Stomach smooth muscle (tissue), 2 donors: ENCODE results near the gene IPO5.
"Not testable (repeated sequence)": the region's sequence is repeated elsewhere in the genome, so short reads cannot be mapped to it uniquely, and the experiment has no call there.

Source experiments
- H3K27ac ChIP-seq: one replicate; pipeline ENCODE4 v1.7.0; 2013; ENCODE audit warnings: mild to moderate bottlenecking, low read length, inconsistent platforms
- H3K27me3 ChIP-seq, 2 donors: one replicate each; pipeline ENCODE4 v1.7.0; 2013; ENCODE audit warnings: low read length in 2 of 2; ENCODE audit not compliant: insufficient read depth in 2 of 2, control insufficient read depth in 1 of 2
- H3K36me3 ChIP-seq, 2 donors: one replicate each; pipeline ENCODE4 v1.7.0; 2013; ENCODE audit warnings: low read length in 2 of 2; ENCODE audit not compliant: control insufficient read depth in 2 of 2, insufficient read depth in 2 of 2
- H3K4me1 ChIP-seq: one replicate; pipeline ENCODE4 v1.7.0; 2013; ENCODE audit warnings: low read length; ENCODE audit not compliant: control insufficient read depth, insufficient read depth
- H3K4me3 ChIP-seq, 2 donors: one replicate each; pipeline ENCODE4 v1.7.0; 2013; ENCODE audit warnings: low read length in 2 of 2
- H3K9ac ChIP-seq, 2 donors: one replicate each; pipeline ENCODE4 v1.7.0; 2013; ENCODE audit warnings: low read length in 2 of 2, mild to moderate bottlenecking in 1 of 2
- H3K9me3 ChIP-seq, 2 donors: one replicate each; pipeline ENCODE4 v1.7.0; 2013; ENCODE audit warnings: low read length in 2 of 2; ENCODE audit not compliant: control insufficient read depth in 2 of 2
- donor health status: healthy.
- donor health status: Pancreatic carcinoma.

Gene IPO5

DNA sequence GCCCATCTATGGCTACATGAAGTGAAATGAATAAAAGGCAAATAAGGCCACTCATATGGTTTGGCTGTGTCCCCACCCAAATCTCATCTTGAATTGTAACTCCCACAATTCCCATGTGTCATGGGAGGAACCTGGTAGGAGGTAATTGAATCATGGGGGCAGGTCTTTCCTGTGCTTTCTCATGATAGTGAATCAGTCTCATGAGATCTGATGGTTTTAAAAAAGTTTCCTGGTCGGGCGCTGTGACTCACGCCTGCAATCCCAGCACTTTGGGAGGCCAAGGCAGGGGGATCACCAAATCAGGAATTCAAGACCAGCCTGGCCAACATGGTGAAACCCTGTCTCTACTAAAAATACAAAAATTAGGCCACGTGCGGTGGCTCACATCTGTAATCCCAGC lies 4.2 kb upstream of the IPO5 start:
- not testable (repeated sequence) for H3K9ac ChIP-seq, H3K9me3 ChIP-seq, H3K36me3 ChIP-seq, H3K4me1 ChIP-seq, H3K27me3 ChIP-seq, H3K4me3 ChIP-seq, H3K27ac ChIP-seq

DNA sequence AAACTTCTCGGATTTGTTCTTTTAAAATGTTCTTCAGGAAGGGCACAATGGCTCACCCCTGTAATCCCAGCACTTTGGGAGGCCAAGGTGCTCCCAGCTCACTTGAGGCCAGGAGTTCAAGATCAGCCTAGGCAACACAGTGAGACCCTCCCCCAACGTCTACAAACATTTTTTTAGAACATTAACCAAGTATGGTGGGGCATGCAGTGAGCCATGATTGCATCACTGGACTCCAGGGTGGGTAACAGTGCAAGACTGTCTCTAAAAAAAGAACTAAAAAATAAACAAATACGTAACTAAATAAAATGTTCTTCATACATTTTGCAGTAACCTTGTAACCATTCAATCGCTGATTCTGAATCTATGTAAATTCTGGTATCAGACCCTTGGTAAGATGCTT lies 2.1 kb upstream of the IPO5 start:
- H3K4me1 ChIP-seq, result no peaks in the 10 kb centered on the region
- no peaks in the 10 kb centered on the region for H3K9me3 ChIP-seq
- H3K9ac ChIP-seq, result no peak overlapping the region
- H3K4me3 ChIP-seq, result no peak overlapping the region
- no peaks in the 10 kb centered on the region for H3K36me3 ChIP-seq
- H3K27ac ChIP-seq, result no peak overlapping the region
- H3K27me3 ChIP-seq, result no peaks in the 10 kb centered on the region

- not testable (repeated sequence) for H3K36me3 ChIP-seq, H3K4me3 ChIP-seq, H3K4me1 ChIP-seq, H3K27ac ChIP-seq, H3K27me3 ChIP-seq, H3K9me3 ChIP-seq, H3K9ac ChIP-seq
Measured at GRCh38 chr13:97952831-97953230, 644 bp upstream of the IPO5 start.

GRCh38 chr13:97961340-97961739 lies 7.9 kb downstream of the IPO5 start:
- Histone ChIP-seq H3K36me3 (no peaks in the 10 kb centered on the region), H3K9me3 (no peaks in the 10 kb centered on the region), H3K9ac (no peak overlapping the region), H3K4me3 (no peak overlapping the region), H3K27me3 (no peaks in the 10 kb centered on the region), H3K4me1 (no peaks in the 10 kb centered on the region), H3K27ac (no peak overlapping the region)

- H3K9ac ChIP-seq, result no peak overlapping the region
- no peaks in the 10 kb centered on the region for H3K36me3 ChIP-seq
- H3K27me3 ChIP-seq, result no peaks in the 10 kb centered on the region
- no peak overlapping the region for H3K4me3 ChIP-seq
- H3K9me3 ChIP-seq, result no peaks in the 10 kb centered on the region
- H3K27ac ChIP-seq, result no peak overlapping the region
- H3K4me1 ChIP-seq, result no peaks in the 10 kb centered on the region
Measured at GRCh38 chr13:97962887-97963286, 9.4 kb downstream of the IPO5 start.

DNA sequence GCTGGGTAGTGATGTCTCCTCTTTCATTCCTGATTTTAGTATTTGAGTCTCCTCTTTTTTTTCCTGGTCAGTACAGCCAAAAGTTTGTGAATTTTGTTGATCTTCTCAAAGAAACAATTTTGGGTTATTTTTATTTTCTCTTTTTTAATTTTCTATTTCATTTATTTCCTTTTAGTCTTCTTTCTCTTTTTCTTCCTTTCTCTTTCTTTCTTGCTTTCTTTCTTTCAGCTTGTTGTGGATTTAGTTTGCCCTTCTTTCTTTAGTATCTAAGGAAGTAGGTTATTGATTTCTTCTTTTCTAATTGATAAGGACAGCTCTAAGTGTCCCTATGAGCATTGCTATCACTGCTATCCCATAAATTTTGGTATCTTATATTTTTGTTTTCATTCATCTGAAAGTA lies 13.8 kb downstream of the IPO5 start:
- no peaks in the 10 kb centered on the region for H3K27me3 ChIP-seq
- no peak overlapping the region for H3K27ac ChIP-seq
- no peaks in the 10 kb centered on the region for H3K9me3 ChIP-seq
- H3K36me3 ChIP-seq, result no peaks in the 10 kb centered on the region
- H3K9ac ChIP-seq, result no peak overlapping the region
- H3K4me1 ChIP-seq, result no peaks in the 10 kb centered on the region
- H3K4me3 ChIP-seq, result no peak overlapping the region

DNA sequence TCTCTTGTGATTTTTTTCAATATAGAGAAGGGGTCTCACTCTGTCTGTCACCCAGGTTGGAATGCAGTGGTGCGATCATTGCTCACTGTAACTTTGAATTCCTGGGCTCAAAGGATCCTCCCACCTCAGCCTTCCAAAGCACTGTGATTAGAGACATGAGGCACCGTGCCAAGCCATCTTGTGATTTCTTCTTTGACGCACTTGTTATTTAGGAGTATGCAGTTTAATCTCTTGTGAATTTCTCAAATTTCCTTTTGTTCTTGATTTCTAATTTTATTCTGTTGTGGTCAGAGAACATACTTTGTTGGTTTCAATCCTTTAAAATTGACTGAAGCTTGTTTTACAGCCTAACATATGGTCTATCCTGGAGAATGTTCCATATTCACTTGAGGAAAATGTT lies 14.5 kb downstream of the IPO5 start:
- H3K9ac ChIP-seq, result no peak overlapping the region
- no peaks in the 10 kb centered on the region for H3K9me3 ChIP-seq
- H3K27me3 ChIP-seq, result no peaks in the 10 kb centered on the region
- H3K4me3 ChIP-seq, result no peak overlapping the region
- H3K27ac ChIP-seq, result no peak overlapping the region
- H3K4me1 ChIP-seq, result no peaks in the 10 kb centered on the region
- H3K36me3 ChIP-seq, result no peaks in the 10 kb centered on the region

- Histone ChIP-seq H3K9ac (no peak overlapping the region), H3K4me1 (peaks cover 6% of the 10 kb centered on the region), H3K27ac (no peak overlapping the region), H3K36me3 (no peaks in the 10 kb centered on the region), H3K27me3 (no peaks in the 10 kb centered on the region), H3K4me3 (no peak overlapping the region), H3K9me3 (no peaks in the 10 kb centered on the region)
Measured at GRCh38 chr13:97971519-97971918, 18.0 kb downstream of the IPO5 start.

DNA sequence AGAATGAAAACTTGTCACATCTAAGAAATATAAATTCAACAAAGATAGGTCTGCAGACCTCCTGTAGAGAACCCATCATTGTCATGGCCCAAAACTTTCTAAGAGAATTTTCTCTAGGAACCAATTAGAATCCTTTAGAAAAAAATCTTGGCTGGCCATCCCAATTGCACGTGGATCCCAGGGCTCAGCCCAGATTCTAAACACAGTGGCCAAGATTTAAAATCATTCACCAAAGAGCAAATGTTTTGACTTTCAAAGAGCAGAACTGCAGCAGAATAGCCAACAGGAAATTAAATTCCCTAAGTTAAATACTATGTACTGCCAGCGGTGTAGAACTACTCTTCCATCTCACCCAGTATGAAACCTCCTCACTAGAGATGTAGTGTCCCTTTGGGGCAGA lies 21.3 kb downstream of the IPO5 start:
- H3K4me1 ChIP-seq, result peaks cover 11% of the 10 kb centered on the region
- no peaks in the 10 kb centered on the region for H3K9me3 ChIP-seq
- no peak overlapping the region for H3K4me3 ChIP-seq
- H3K36me3 ChIP-seq, result no peaks in the 10 kb centered on the region
- H3K9ac ChIP-seq, result no peak overlapping the region
- no peak overlapping the region for H3K27ac ChIP-seq
- no peaks in the 10 kb centered on the region for H3K27me3 ChIP-seq

DNA sequence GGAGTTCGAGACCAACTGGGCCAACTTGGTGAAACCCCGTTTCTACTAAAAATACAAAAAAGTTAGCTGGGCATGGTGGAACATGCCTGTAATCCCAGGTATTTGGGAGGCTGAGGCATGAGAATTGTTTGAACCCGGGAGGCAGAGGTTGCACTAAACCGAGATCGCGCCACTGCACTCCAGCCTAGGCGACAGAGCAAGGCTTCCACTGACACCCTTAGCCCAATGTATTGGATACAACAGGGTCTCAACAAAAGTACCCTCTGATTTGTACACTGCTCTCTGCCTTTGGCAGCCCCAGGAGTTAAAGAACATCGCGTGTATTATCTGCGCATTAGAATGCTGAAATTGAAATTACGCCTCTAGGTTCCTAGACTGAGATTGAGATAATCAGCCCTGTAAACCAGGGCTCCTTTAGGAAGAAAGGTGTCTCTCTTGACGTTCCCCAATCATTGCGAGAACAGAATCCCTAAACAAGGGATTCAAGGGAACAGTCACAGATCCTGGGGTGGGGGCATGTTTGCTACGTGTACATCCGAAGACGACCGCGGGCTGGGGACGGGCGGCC lies 21.9 kb downstream of the IPO5 start:
- Histone ChIP-seq H3K27me3 (no peaks in the 10 kb centered on the region), H3K9ac (peak overlapping the region; percentile 93 to 95), H3K9me3 (no peaks in the 10 kb centered on the region), H3K4me1 (peaks cover 11% of the 10 kb centered on the region), H3K36me3 (no peaks in the 10 kb centered on the region), H3K27ac (peak overlapping the region; percentile 90), H3K4me3 (peak overlapping the region; percentile 65 to 85)

DNA sequence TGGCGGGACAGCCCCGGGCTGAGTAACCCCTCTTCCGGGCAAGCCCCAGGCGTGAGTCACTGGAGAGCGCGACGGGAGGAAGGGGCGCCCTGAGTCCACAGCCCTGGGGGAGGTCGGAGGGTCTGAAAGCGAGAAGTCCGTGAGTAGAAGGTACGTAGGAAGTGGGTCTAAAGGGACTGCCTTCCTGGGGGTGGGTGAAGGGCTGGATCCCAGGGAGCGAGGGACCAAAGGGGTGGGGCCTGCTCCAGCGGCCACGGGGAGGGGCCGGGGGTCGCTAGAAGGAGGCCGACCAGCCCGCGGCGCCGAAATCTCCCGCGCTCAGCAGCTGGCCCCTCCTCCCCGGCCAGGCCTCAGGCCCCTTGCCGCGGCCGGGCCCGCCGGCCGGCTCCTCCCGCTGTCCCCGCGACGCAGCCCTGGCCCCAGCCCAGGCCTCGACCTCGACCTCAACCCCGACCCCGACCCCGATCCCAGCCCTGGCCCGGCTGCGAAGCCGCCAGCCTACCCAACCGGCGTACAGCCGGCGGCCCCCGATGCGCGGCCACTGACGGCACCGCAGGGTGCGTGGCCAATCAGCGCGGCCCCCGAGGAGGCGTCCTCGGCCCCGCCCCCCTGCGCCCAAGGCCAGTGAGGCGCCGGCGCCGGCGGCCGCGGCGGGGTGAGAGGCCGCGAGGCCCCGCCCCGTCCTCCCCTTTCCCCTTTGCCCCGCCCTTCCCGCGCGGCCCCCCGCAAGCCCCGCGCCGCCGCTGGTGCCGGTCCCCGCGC lies 22.6 kb downstream of the IPO5 start:
- peak overlapping the region; percentile 90 for H3K27ac ChIP-seq
- no peaks in the 10 kb centered on the region for H3K9me3 ChIP-seq
- peaks cover 11% of the 10 kb centered on the region for H3K4me1 ChIP-seq
- peak overlapping the region; percentile 93 to 95 for H3K9ac ChIP-seq
- H3K36me3 ChIP-seq, result no peaks in the 10 kb centered on the region
- no peaks in the 10 kb centered on the region for H3K27me3 ChIP-seq
- peak overlapping the region; percentile 65 to 85 for H3K4me3 ChIP-seq
